ENCODE data around the gene ZNF821.
A peak's percentile ranks its signal among the peaks of the same experiment; 100 is the strongest.
"Not testable (repeated sequence)": the region's sequence is repeated elsewhere in the genome, so short reads cannot be mapped to it uniquely, and the experiment has no call there.

Gene ZNF821, protein sequence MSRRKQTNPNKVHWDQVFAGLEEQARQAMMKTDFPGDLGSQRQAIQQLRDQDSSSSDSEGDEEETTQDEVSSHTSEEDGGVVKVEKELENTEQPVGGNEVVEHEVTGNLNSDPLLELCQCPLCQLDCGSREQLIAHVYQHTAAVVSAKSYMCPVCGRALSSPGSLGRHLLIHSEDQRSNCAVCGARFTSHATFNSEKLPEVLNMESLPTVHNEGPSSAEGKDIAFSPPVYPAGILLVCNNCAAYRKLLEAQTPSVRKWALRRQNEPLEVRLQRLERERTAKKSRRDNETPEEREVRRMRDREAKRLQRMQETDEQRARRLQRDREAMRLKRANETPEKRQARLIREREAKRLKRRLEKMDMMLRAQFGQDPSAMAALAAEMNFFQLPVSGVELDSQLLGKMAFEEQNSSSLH

DNA sequence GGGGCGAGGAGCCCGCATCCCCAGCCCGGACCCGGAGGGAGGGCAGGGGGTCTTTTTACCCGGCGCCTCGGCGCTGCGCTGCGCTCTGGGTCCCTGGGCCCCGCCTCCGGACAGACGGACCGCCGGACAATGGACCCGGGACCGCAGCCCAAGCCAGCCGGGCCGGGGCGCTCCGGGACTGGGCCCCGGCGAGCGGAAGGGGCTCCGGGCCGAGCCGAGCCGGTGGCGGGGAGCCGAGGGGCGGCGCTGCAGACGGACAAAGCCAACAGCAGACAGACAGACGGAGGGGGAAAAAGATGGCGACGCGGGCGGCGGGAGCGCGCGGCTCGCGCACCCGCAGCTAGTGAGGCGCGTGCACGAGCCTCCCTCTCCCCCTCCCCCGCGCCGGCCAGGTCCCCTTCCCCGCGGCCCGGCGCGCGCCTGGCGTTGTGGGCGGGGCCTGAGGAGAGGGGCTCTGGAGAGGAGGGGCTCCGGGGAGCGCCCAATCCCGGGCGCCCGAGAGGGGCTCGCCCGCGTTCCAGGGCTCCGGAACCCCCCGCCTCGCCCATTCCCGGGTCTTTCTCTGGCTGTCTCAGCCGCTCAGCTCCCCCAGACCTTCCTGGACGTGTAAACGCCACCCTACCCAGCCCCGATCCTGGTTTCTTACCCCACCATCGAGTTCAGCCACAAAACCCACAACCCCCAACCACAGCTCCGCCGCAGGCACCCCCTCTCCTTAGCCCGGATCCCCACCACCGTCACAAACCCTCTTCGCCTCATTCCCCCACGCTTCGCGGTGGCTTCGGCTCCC lies at the start of gene ZNF821:
TSS of gene ZNF821 (minus strand) at position 334 of the 790 bp plus-strand sequence. CDS start 4,236 bp downstream, outside the sequence.
- DNase-seq = peak; percentile 65

DNA sequence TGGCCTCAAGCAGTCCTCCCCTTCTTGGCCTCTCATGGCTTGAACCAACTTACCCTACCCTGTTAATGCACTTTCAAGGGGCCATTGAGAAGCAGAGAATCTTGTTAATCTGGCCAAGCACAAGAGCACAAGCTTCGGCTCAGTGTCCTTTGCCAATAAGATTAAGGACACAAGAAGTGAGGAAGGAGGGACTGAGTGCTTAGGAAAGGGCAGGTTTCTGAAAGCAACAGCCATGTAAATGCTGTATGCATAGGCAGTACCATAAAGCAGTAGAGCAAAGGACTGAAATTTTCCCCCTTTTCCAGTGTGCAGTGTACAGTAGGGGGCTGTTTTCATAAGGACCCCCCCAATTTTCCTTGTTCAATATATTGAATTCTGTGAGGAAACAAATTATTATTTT lies 49.0 kb upstream of the ZNF821 start:
- DNase-seq = no peak

DNA sequence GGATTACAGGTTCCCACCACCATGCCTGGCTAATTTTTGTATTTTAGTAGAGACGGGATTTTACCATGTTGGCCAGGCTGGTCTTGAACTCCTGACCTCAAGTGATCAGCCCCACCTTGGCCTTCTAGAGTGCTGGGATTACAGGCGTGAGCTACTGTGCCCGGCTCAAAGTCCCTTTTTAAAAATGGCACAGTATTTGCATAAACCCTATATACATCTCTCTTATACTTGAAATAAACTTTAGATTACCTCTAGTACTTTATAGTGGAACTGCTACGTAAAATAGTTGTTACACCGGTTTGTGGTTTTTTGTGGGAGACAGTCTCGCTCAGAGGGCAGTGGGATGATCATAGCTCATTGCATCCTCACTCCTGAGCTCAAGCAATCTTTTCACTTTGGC lies 47.6 kb upstream of the ZNF821 start:
- no peak for DNase-seq

DNA sequence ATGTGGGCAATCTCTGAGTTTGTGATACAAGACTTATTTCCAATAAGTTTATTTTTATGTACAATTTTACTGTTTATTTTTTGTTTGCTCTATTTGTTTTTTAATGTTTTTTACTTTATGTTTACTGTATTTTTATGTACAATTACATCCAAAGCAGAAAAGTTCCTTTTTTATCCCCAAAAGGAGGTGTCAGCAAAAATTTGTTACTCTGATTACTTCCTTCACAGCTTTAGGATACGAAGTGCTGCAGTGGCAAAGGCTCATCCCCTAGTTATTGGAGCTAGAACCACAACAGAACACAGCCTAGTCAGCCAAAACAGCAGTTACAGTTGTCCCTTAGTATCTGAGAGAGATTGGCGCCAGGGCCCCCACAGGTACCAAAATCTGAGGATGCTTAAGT lies 47.0 kb upstream of the ZNF821 start:
- DNase-seq = no peak

DNA sequence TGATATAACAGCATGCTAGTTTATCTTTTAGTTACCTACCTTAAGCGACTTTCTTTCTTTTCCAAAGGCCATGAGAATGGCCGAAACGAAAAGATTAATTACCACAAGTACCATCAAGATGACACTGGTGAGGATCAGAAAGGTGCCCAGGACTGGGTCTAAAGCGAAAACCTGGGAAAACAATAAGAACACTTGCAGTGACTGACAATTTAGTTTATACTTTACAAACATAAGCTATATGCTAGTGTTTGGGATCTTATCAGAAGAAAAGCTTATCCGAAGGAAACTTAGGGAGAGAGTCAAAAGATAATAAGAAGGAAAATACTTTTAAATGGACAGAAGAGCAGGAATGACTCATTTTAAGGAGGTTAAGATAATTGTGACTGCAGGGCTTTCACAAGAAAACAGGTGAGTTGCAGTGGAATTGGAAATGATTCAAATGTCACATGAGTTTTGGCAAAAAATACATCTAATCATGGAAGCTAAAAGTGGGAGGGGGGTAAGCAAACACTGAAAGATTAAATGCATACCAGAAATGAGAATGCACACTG lies 46.1 kb upstream of the ZNF821 start:
- DNase-seq = no peak

DNA sequence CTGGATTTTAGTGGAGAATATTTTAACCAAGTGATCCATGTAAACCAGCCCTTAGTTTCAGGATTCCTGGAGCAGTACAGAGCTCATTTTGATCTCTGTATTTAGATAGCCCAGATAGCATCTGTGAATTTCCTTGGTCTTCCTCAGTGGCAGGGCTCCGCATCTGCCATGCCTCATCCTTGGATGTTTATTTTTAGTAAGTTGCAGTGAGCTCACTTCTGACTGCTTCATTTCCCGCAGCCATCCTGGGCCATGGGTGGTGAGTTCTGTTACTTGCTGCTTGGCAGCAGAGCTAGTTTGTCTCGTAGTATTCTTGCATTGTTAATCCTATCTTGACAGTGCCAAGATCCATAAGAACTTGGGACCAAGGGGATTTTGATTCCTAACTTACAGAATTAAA lies 45.1 kb upstream of the ZNF821 start:
- DNase-seq = no peak

DNA sequence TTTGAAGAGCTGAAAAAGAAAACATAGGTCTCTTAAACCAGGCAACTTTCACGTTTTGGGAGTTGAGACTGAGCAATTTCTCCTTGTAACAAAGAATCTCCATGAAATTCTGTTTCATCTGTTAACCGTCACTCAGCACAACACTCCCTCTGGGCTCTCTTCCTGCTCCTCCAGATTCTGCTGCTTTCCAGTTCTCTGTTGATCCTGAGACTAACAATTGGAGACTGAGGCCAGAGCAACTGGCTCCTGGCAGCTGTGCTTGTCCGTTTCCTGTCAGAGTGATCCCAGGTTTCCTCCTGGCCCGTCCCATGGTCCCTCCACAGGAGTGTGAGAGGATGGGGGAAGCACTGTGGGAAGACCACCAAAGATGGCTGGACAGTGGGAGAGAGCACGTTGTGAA lies 43.8 kb upstream of the ZNF821 start:
- no peak for DNase-seq

DNA sequence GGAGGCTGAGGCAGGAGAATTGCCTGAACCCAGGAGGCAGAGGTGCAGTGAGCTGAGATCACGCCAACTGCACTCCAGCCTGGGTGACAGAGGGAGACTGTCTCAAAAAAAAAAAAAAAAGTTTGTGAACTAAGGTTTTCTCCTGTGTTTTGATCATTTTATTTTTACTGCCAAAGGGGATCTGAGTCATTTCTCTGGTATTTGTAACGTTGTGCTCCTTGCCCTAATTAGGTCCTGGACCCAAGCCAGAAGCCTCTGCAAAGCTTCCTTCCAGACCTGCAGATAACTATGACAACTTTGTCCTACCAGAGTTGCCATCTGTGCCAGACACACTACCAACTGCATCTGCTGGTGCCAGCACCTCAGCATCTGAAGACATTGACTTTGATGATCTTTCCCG lies 43.4 kb upstream of the ZNF821 start:
- DNase-seq = no peak

DNA sequence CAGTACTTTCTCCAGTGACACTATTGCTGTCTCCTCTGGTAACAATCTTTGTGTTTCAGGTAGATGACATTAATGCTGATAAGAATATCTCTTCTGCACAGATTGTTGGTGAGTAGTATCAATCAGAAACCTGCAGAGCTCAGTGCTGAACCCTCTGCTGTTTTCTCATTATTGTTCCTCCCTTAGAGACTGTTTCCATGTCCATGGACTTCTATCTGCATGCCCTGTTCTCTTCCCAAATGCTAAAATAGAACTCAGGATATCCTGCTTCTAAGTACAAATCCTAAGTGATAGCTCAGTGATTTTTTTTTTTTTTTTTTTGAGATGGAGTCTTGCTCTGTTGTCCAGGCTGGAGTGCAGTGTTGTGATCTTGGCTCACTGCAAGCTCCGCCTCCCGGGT lies 40.7 kb upstream of the ZNF821 start:
- DNase-seq = no peak

DNA sequence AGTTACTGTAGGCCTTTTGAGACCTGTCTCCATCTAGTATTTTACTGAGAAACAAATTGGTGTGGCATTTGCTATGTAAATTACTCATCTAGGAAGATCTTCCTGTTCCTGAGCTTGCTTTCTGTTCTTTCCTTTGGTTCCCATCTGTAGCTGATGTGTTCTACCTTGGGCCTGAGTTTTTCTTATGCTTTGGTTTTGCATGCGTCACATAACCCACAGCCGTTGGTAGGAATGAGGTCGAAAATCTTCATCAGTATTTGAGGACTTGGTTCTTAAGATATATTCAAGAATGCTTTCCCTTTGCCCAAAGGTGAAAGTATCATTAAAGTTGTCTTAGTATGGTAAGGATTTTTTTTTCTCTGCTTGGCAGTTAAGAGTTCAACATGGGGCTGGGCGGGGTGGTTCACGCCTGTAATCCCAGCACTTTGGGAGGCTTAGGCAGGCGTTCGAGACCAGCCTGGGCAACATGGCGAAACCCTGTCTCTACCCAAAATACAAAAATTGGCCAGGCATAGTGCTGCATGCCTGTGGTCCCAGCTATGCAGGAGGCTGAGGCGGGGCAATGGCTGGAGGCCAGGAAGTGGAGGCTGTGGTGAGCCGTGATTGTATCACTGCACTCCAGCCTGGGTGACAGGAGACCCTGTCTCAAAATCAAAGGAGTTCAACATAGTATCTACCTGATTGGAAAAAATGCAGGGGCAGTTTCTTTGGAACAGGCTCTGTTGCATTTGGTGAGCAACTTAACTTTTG lies 40.1 kb upstream of the ZNF821 start:
- no peak for DNase-seq

DNA sequence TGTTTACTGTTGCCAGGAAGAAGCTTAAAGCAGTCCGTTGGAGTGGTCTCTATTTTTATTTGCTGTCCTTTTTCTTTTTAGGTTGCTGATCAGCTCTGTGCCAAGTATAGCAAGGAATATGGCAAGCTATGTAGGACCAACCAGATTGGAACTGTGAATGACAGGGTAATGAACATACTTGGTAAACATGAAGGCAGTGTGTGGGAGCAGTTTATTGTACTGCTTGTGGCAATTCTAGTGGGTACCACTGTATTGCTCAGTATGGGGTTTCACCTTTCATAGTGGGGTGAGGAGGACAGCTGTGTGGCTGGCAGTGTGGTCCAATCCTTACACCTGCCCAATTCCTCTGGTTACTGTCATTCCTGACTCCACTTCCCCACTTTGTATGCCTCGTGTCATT lies 36.7 kb upstream of the ZNF821 start:
- DNase-seq = no peak

DNA sequence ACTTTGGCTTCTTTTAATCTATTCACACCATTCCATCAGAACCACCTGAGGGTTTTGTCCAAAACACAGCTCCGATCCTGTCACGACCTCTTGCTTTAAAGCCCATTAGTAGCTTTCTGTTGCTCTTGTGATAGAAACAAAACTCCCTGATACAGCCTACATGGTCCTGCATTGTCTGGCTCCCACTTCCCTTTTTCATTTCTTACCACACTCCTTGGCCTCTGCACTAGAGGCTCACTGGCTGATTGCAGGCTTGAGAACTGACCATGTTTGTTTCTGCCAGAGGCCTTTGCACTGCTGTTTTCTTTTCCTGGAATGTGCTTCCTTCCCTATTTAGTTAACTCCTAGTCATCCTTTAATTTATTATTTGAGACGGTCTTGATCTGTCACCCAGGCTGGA lies 35.1 kb upstream of the ZNF821 start:
- no peak for DNase-seq

DNA sequence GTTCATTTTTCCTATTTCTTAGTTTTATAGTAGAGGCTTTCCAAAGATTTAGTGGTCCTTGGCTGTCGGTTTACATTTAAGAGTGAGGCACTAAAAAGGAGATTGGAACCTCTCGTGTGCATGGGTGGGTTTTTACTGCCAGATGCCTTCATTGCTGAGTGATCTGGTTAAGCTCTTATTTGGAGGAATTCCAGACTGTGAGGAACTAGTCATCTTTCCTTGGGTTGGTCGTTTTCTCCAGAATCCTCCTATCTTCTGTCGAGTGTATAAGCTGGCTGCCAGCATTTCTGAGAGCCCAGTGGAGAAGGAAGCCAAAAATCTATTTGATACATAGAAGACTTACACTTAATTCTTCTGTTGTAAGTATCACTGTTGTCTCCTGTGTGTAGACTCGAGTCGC lies 33.9 kb upstream of the ZNF821 start:
- DNase-seq = no peak

DNA sequence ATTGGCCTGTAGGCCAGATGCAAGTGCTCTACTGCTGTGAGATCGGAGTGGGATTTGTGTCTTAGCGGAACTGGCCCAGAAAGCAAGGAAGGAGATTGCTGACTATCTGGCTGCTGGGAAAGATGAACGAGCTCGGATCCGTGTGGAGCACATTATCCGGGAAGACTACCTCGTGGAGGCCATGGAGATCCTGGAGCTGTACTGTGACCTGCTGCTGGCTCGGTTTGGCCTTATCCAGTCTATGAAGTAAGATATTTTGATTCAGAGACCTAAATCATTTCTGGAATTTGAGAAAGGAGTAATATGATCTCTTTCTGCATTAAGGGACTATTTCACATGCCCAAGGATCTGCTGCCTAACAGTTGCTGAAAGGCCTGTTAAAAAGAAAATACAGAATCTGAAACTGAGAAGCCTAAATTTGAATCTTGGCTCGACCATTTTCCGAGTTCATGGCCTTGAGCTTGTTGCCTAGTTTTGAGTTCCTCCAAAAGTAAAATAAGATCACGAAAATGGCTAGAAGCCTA lies 32.5 kb upstream of the ZNF821 start:
- no peak for DNase-seq

DNA sequence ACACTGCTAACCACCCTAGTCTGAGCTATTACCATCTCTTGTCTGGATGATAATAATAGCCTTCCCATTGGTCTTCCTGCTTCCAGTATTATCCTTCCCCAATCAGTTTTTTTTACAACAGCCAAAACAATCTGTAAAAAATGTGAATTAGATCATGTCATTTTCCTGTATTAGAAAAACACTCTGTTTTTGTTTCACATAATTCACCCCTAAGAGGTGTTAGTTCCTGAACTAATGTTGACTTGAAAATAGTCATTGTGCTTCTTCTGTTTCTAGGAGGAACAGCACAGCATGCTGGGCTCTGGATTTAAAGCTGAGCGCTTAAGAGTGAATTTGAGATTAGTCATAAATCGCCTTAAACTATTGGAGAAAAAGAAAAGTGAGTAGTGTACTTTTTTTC lies 31.4 kb upstream of the ZNF821 start:
- DNase-seq = no peak

DNA sequence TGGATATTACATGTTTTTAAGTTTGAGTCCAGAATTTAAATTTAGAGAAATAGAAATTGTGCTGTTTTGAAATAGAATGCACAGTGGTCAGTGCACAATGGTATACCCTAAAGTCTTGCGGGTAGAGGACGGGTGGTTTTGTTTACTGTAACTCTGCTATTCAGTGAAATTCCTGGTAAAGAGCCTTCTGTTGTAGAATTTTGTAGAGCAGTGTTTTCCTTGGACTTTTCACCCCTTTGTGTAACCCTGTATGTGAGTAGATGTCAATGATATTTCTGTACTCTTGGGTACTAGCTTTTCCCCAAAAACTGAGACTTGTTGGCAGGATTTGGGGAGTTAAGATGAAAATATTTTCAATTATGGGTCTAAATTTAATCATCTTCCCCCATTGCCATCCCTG lies 30.8 kb upstream of the ZNF821 start:
- DNase-seq = no peak

DNA sequence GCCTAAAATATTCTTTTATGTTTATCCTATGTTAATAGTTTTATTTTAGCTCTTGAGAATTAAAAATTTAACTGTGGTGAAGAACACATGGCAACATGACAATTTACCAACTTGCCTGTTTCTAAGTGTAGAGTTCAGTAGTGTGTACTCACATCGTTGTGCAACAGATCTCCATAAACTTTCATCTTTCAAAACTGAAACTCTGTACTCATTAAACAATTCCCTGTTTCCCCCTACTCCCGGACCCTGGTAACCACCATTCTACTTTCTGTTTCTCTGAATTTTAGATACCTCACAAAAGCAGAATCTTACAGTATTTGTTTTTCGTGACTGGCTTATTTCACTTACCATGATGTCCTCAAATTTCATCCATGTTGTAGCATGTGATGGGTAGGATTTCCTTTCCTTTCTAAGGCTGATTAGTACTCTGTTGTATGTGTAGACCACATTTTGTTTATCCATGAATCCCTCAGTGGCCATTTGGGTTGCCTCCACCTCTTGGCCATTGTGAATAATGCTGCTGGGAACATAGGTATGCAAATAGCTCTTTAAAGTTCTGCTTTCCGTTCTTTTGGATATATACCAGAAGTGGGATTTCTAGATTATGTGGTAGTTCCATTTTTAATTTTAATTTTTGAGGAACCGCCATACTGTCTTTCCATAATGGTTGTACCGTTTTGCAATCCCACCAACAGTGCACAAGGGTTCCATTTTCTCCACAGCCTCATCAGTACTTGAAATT lies 28.7 kb upstream of the ZNF821 start:
- no peak for DNase-seq

DNA sequence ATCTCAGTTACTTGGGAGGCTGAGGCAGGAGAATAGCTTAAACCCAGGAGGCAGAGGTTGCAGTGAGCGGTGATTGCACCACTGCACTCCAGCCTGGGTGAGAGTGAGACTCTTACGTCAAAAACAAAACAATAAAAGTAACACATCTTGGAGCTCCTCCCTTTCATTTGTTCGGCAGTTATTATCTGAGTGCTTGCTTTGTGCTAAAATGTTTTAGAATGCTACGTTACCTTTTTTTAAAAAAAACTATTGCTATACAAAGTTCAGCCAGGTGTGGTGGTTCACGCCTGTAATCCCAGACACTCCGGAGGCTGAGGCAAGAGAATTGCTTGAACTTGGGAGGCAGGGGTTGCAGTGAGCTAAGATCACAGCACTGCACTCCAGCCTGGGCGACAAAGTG lies 27.1 kb upstream of the ZNF821 start:
- DNase-seq = no peak

DNA sequence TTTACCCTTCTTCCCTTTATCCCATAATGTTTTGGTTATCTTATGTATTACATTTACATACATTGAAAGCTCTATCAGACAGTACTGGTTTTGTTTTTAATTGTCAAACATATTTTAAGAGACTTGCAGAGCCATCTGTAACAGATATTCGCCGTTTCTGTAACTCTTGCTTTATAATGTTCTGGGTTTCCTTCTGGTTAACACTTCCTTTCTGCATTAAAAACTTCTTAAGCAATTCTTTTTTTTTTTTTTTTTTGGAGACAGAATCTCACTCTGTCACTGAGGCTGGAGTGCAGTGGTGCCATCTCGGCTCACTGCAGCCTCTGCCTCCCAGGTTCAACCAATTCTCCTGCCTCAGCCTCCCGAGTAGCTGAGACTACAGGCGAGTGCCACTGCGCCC lies 21.8 kb upstream of the ZNF821 start:
- not testable (repeated sequence) for DNase-seq

DNA sequence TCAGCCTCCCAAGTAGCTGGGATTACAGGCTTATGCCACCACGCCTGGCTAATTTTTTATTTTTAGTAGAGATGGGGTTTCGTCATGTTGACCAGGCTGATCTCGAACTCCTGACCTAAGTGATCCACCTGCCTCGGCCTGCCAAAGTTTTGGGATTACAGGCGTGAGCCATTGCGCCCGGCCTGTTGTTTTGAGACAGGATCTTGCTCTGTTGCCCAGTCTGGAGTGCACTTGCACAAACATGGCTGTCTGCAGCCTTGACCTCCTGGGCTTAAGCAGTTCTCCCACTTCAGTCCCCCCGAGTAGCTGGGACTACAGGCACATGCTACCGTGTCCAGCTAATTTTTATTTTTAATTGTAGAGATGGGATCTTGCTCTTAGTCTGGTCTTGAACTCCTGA lies 20.3 kb upstream of the ZNF821 start:
- no peak for DNase-seq

DNA sequence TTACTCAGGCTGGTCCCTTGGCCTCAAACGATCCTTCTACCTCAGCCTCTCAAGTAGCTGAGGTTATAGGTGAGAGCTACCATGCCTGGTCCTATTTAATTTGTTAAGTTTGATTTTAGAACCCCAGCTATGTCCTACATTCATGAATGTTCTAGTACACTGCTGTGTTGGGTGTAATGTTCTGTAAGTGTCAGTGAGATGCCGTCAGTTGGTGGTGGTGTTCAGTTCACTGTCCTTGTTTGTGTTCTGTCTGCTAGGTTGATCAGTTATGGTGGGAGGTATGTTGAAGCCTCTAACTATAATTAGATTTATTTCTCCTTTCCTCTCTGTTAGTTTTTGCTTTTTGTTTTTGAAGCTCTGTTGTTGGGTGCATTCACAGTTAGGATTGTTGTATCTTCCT lies 19.6 kb upstream of the ZNF821 start:
- DNase-seq = no peak

DNA sequence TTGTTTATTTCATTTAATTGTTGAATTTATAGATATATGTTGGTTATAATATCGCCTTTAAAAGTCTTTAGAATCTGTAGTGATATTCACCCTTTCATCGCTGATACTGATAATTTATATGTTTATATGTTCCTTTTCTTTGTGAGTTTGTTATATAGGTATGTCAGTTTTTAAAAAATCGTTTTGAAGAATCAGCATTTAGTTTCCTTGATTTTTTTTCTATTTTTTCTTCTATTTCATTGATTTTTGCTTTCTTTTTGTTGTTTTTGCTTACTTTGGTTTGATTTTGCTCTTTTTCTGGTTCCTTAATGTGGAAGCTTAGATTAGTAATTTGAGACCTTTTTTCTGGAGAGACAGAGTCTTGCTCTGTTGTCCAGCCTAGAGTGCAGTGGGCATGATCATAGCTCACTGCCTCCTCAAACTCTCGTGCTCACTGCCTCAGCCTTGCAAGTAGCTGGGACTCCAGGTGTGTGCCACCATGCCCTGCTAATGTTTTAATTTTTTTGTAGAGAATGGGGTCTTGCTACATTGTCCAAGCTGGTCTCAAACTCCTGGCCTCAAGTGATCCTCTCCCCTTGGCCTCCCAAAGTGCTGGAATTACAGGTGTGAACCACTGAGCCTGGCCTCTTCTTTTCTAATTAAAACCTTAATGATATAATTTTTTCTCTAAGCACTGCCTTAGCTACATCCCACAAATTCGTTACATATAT lies 18.8 kb upstream of the ZNF821 start:
- no peak for DNase-seq
